Chondrocyte (in vitro differentiated cells): Measurements from ENCODE around the gene NUP210. TPM values are rescaled to one million over a fixed set of nuclear protein-coding genes. Genes with fewer than 3 reads are reported as not detected.
A peak's percentile ranks its signal among the peaks of the same experiment; 100 is the strongest.

Experiments
- DNase-seq: peaks from one replicate; pipeline ENCODE4 v3.0.0; 2021; ENCODE audit warnings: mixed read lengths, low spot score
- H3K27ac Mint-ChIP-seq: one replicate; pipeline ENCODE4 v1.8.0; 2021; ENCODE audit warnings: mild to moderate bottlenecking, moderate library complexity, mixed read lengths; ENCODE audit not compliant: unreplicated experiment
- H3K27me3 Mint-ChIP-seq: 2 replicates; pipeline ENCODE4 v1.8.0; 2021; ENCODE audit warnings: low read depth, mixed read lengths
- H3K36me3 Mint-ChIP-seq: 2 replicates; pipeline ENCODE4 v1.8.0; 2021; ENCODE audit warnings: low read depth, mixed read lengths
- H3K4me1 Mint-ChIP-seq: 2 replicates; pipeline ENCODE4 v1.8.0; 2021; ENCODE audit warnings: low read depth, mild to moderate bottlenecking, mixed read lengths
- H3K4me3 Mint-ChIP-seq: one replicate; pipeline ENCODE4 v1.8.0; 2021; ENCODE audit warnings: mild to moderate bottlenecking, moderate library complexity, mixed read lengths; ENCODE audit not compliant: unreplicated experiment
- H3K9me3 Mint-ChIP-seq: 2 replicates; pipeline ENCODE4 v1.8.0; 2021; ENCODE audit warnings: low read depth, mixed read lengths
- CTCF ChIP-seq: fragments of 200-600 bp; sonication (generic); IDR thresholded peaks from 2 replicates; pipeline ENCODE4 v1.5.0; 2021; ENCODE audit warnings: antibody characterized with exemption, mild to moderate bottlenecking, moderate library complexity
- total RNA-seq: library from RNA; stranded (reverse); gene quantifications from 3 replicates; pipeline ENCODE4 v1.2.1, GENCODE V29; 2021

The NUP210 gene
- total RNA-seq, 1 donor from 2014 or later: 0.72 TPM

GRCh38 chr3:13301286-13301987, 118.7 kb downstream of the NUP210 start:
- peak; percentile 42 for DNase-seq
- no peaks in the 10 kb centered on the region for H3K9me3 Mint-ChIP-seq
- TF ChIP-seq CTCF: no peak
- H3K4me1 Mint-ChIP-seq: peaks cover 13% of the 10 kb centered on the region
- H3K27ac Mint-ChIP-seq: peak overlapping the region; percentile 49
- H3K27me3 Mint-ChIP-seq: peaks cover 8% of the 10 kb centered on the region
- H3K36me3 Mint-ChIP-seq: no peaks in the 10 kb centered on the region
- H3K4me3 Mint-ChIP-seq: no peak overlapping the region

GRCh38 chr3:13300546-13301285, 119.4 kb downstream of the NUP210 start:
- Mint-ChIP-seq H3K36me3 (no peaks in the 10 kb centered on the region), H3K9me3 (no peaks in the 10 kb centered on the region)
- peak; percentile 22 for DNase-seq

GRCh38 chr3:13299531-13300155, 120.5 kb downstream of the NUP210 start:
- H3K9me3 Mint-ChIP-seq: no peaks in the 10 kb centered on the region
- no peak overlapping the region for H3K27ac Mint-ChIP-seq
- H3K4me1 Mint-ChIP-seq: peaks cover 13% of the 10 kb centered on the region
- peaks cover 20% of the 10 kb centered on the region for H3K27me3 Mint-ChIP-seq
- peak; percentile 58 for DNase-seq
- H3K36me3 Mint-ChIP-seq: no peaks in the 10 kb centered on the region
- no peak overlapping the region for H3K4me3 Mint-ChIP-seq
- TF ChIP-seq CTCF: no peak

More at GRCh38 chr3:13300546-13301285, 119.4 kb downstream of the NUP210 start:
- no peak for TF ChIP-seq CTCF
- H3K4me1 Mint-ChIP-seq: peaks cover 13% of the 10 kb centered on the region
- H3K27ac Mint-ChIP-seq: peak overlapping the region; percentile 49
- H3K4me3 Mint-ChIP-seq: no peak overlapping the region
- peaks cover 12% of the 10 kb centered on the region for H3K27me3 Mint-ChIP-seq

GRCh38 chr3:13296662-13297061, 123.5 kb downstream of the NUP210 start:
- DNase-seq: peak; percentile 20
- Mint-ChIP-seq H3K36me3 (no peaks in the 10 kb centered on the region), H3K27me3 (peaks cover 33% of the 10 kb centered on the region), H3K4me3 (no peak overlapping the region), H3K27ac (no peak overlapping the region), H3K4me1 (peaks cover 7% of the 10 kb centered on the region), H3K9me3 (no peaks in the 10 kb centered on the region)
- no peak for TF ChIP-seq CTCF
